AG10803 (cell line): Measurements from ENCODE around the gene TMEM163.
A peak's percentile ranks its signal among the peaks of the same experiment; 100 is the strongest.

ENCODE experiments used
- DNase-seq: peaks from one replicate; pipeline ENCODE4 v3.0.0; 2010; ENCODE audit warnings: low read depth
- H3K4me3 ChIP-seq: 2 replicates; pipeline ENCODE4 v1.5.1; 2011; ENCODE audit warnings: mild to moderate bottlenecking, low read length, control low read depth
- TF ChIP-seq, protein P1 (sequence below): conservative IDR thresholded peaks from 2 replicates; pipeline ENCODE4 v1.5.1; 2011; ENCODE audit warnings: mild to moderate bottlenecking, low read length, control low read depth, inconsistent platforms

TMEM163 gene

DNA sequence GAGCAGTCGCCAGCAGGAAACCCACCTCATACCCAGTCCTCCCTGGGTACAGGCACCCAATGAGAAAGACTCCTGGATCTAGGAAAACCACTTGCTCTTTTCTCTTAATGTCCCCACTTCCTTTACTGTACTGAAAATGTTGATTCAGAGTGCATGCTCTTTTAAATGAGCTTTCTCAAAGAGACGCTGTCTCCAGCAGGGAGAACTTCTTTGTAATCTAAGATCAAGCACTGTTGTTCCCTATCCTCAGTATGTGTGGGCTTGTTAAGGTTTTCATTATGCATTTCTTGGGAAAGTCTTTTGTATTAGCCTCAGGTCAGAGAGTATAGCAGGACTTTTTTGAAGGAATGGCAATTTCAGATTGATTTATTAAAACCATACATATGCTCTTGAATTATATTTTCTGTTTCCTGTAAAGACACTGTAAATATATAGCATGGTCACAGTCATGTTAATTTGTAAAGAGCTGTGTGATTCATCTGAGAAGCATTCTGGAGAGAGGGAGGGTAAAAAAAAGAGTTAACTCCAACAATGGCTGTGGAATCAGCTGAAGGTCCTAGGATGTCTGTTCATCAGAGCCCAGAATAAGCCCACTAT is 286.9 kb downstream of the TMEM163 start:
- H3K4me3 ChIP-seq = no peak overlapping the region
- TF ChIP-seq, protein P1, sequence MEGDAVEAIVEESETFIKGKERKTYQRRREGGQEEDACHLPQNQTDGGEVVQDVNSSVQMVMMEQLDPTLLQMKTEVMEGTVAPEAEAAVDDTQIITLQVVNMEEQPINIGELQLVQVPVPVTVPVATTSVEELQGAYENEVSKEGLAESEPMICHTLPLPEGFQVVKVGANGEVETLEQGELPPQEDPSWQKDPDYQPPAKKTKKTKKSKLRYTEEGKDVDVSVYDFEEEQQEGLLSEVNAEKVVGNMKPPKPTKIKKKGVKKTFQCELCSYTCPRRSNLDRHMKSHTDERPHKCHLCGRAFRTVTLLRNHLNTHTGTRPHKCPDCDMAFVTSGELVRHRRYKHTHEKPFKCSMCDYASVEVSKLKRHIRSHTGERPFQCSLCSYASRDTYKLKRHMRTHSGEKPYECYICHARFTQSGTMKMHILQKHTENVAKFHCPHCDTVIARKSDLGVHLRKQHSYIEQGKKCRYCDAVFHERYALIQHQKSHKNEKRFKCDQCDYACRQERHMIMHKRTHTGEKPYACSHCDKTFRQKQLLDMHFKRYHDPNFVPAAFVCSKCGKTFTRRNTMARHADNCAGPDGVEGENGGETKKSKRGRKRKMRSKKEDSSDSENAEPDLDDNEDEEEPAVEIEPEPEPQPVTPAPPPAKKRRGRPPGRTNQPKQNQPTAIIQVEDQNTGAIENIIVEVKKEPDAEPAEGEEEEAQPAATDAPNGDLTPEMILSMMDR = no peak
- DNase-seq = peak; percentile 34

DNA sequence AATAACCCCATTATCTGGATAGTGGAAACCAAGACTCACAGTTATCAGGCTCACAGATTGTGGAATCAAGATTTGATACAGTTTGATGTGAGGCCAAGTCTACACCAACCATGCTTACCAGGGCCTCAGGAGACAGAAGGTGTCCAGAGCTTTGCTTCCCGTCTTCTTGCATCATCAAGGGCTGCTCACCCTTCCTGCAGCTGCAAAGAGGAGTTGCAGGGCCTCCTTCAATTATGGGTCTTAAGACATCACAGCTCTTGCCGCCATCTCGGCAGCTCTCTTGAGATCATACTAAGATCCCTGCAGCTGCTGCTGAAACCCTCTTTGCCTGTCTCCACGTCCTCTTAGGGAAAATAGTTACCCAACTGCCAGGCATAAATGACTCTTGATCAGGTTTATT is 288.9 kb downstream of the TMEM163 start:
- TF ChIP-seq, protein P1 = no peak
- DNase-seq = no peak
- no peak overlapping the region for H3K4me3 ChIP-seq

DNA sequence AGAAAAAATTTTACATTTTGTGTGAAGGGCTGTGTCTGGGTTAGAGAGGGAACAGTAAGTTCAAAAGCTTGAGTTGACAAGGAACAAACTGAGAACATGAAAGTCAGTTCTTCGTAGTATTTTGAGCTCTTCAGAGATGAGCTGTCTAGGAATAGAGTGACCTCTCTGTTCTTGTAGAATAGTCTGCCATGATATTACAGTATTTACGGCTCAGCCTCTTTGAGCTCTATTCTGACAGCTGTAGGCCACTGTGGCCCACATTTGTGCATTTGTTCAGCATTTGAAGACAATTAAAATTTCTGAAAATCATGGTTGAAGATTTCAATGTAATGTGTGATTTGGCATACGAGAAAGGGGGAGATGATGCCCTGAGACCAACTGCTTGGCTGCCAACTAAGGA is 292.1 kb downstream of the TMEM163 start:
- no peak overlapping the region for H3K4me3 ChIP-seq
- TF ChIP-seq, protein P1 = no peak
- no peak for DNase-seq

DNA sequence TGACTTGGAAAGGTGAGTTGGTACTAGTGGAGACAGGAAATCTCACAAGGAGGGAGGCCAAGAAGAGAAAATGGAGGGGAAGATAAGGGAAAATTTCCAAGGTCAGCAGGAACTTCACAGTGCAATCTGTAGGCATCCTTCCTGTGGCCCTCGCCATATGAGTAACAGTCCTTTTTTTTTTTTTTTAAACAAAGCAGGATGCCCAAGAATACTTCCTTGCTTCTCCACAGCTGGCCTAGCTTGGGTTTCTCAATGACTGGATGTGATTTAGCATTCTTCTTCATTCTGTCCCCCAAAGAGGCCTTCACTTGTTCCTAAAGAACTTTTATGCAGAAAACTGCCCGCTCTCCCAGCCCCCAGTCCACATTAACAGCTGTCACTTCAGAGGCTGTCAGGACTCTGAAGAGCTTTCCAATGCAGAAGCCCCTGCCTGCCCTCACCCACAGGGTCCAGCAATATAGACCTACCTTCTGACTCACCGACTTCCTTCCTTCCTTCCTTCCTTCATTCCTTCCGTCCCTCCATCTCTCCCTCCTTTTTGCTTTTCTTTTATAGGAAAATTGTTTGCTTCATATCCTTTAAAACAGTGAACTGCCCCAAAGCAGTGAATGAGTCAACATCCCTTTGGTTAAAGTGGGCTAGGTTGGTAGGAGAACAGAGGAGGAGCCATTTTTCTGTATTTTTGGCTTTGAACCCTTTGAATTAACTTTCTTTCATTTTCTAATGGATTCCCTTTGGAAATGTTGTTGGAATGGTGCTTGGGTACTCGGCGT is 292.9 kb downstream of the TMEM163 start:
- TF ChIP-seq, protein P1 = no peak
- peak; percentile 16 for DNase-seq
- no peak overlapping the region for H3K4me3 ChIP-seq

DNA sequence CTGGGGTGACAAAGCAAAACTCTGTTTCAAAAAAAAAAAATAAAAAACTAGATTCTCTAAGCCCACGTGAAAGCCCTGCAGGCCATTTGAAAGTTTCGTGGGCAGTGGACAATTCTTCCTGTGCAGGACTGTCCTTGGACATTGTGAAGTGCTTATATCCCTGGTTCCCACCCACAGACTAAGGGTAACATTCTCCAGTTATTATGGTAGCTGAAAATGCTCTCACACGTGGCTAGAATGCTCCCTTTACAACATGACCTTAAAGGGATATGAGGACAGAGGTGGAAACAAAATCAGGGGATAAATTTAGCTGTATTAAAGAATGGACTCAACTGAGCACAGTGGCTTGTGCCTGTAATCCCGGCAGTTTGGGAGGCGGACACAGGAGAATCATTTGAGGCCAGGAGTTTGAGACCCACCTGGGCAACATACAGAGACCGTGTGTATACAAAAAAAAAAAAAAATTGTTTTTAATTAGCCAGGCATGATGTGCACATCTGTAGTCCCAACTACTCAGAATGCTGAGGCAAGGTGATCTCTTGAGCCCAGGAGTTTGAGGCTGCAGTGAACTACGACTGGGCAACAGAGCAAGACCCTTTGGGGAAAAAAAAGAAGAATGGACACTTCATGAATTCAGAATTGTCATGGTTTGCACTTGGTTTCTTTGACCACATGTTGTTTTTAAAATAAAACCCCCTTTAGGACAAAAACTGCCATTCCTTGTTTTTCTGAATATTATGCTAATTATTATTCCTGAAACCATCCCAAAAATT is 297.1 kb downstream of the TMEM163 start:
- TF ChIP-seq, protein P1 = no peak
- DNase-seq = peak; percentile 15
- no peak overlapping the region for H3K4me3 ChIP-seq

DNA sequence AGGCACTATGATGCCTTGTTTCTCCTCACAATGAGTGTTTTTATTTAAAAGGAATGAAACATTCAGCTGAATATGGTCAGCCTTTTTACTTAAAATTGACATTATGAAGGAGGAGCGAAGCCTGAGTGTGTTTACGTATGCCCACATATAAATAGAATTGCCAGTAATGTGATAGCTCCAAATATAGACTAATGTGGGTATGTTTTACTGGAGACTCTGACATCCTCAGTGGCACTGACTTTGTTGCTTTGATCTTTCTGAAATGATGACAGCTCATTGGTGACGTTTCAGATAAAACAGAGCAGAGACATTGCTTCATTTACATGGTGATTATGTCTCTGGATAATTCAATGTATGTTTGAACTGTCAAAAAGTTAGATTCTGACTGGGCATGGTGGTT is 297.9 kb downstream of the TMEM163 start:
- H3K4me3 ChIP-seq = no peak overlapping the region
- TF ChIP-seq, protein P1 = no peak

DNA sequence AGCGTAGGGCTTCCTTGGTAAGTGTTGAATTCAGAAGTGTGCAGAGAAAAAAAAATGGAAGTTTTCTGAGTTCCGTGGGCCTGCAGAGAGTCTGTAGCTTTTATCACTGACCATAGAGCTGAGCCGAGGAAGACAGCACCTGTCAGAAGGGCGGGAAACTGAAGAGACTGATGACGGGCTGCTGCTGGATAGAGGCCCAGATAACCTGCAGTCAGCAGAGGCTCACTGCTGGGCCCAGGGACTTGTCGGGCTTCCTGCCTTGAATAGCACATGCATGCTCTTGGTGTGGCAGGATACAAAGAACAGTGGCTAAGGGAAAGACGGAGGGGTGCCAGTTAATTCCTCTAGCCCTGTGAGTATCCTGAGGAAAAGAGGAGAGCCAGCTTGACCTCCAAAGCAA is 298.5 kb downstream of the TMEM163 start:
- H3K4me3 ChIP-seq = no peak overlapping the region
- TF ChIP-seq, protein P1 = no peak
- no peak for DNase-seq

More for the DNA sequence above, 297.9 kb downstream of the TMEM163 start:
- DNase-seq = no peak
